Pons (tissue), 1 donor: ENCODE data around the gene P2RX4.
A peak's percentile ranks its signal among the peaks of the same experiment; 100 is the strongest.
"Not testable (repeated sequence)": the region's sequence is repeated elsewhere in the genome, so short reads cannot be mapped to it uniquely, and the experiment has no call there.

Experiments
- DNase-seq: peaks from one replicate; pipeline ENCODE4 v3.0.0-alpha.2; 2016; ENCODE audit warnings: low spot score

P2RX4 gene

DNA sequence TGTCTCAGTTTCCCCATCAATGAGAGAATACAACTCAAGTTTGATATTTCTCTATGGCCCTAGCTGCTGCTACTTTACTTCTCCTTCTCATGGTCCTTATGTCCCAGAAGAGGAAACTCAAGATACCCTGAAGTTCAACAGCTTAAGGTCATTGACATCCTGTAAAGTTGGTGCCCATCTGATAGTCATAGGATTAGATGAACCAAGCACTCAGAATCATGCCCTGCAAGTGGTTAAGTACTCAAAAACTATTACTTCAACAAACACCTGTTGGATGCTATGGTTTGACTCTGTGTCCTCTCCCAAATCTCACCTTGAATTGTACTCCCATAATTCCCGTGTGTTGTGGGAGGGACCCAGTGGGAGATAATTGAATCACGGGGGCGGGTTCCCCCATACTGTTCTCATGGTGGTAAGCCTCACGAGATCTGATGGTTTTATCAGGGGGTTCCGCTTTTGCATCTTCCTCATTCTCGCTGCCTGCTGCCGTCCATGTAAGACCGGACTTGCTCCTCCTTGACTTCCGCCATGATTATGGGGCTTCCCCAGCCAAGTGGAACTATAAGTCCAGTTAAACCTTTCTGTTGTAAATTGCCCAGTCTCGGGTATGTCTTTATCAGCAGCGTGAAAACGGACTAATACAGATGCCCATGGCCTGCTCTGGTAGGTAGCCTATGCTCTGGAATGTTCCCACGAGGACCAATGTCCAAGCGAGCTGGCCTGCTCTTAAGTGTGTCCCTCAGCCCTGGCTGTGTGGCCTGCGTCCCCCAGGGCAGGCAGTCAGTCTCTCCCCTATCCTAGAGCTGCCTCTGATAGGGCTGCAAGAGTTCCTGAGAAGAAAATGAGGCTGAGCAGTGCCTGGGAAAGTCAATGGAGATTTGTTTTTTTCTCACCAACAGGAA lies 68.5 kb downstream of the P2RX4 start:
- DNase-seq: no peak

- no peak for DNase-seq
Observed at GRCh38 chr12:121279071-121279375, 69.1 kb downstream of the P2RX4 start.

- peak; percentile 72 for DNase-seq
Observed at GRCh38 chr12:121279507-121279915, 69.6 kb downstream of the P2RX4 start.

DNA sequence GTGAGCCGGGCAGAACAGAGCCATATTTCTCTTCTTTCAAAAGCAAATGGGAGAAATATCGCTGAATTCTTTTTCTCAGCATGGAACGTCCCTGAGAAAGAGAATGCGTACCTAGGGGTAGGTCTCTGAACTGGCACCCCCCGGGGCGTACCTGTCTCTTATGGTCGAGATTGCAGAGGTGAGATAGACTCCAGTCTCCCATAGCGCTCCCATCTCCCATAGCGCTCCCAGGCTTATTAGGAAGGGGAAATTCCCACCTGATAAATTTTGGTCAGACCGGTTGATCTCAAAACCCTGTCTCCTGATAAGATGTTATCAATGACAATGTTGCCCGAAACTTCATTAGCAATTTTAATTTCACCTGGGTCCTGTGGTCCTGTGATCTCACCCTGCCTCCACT lies 70.6 kb downstream of the P2RX4 start:
- not testable (repeated sequence) for DNase-seq

GRCh38 chr12:121281116-121281515 lies 71.2 kb downstream of the P2RX4 start:
- not testable (repeated sequence) for DNase-seq

DNA sequence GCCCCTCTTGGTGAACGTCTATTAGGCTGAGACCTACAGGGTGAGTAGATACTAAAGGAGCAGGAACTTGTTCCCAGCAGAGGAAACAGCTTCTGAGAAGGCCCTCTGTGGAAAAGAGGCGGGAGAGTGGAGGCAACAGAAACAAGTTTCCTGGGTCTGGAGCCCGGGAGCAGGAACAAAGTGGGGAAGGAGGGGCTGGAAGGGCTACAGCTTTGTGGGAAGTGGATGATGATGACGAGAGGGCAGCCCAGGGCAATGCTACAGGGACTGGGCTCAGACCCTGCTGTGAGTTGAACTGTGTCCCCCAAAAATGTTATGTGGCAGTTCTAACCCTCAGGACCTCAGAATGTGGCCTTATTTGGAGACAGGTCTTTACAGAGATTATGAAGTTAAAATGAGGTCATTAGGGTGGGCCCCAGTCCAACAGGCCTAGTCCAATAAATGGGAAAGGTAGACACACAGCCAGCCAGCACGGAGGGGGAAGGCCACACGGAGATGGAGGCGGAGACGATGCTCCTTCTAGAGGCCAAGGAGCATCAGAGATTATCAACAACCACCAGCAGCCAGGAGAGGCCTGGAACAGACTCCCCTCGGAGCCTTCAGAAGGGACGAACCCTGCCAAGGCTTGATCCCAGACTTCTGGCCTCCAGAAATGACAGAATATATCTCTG lies 72.3 kb downstream of the P2RX4 start:
- DNase-seq: no peak

GRCh38 chr12:121282910-121283309 lies 73.0 kb downstream of the P2RX4 start:
- DNase-seq: not testable (repeated sequence)

DNA sequence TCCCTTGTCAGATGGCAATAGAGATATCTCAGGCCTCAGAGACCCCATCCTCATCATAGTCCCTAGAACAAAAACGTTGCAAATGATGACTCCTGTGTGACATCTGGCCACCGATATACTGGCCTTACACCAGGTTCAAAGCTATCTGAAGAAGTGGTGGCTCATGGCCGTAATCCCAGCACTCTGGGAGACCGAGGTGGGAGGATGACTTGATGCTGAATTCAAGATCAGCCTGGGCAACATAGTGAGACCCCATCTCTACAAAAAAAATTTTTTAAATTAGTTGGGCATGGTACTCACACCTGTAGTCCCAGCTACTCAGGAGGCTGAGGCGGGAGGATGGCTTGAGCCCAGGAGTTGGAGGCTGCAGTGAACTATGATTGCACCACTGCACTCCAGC lies 73.5 kb downstream of the P2RX4 start:
- DNase-seq: no peak
